ENCODE data around the gene LCOR. TPM values are rescaled to one million over a fixed set of nuclear protein-coding genes. Genes with fewer than 3 reads are reported as not detected.

The LCOR gene
- total and polyA plus RNA-seq, 2 experiments from 2014 or later: 13.7 to 22.2 TPM

DNA sequence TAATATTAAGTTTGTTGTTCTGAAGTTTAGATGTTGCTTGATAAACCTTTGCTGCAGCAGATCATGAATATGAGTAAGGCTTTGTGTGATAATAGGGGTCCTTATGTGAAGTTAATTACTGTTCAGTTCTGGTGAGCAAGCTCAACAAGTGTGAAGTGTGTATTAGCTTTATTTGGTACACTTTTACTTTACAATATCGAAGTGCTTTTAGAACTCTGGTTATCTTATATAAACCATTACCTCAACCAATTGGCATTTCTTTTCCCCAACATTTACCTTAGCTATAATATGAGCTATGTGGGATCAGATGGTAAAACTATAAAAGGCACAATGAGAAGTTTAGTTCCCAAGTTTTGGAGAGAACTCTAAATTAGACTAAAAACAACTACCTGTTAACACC lies 127.6 kb downstream of the LCOR start:
- peaks cover 16% of the 10 kb centered on the region for H3K36me3 ChIP-seq
- no peak for DNase-seq (ENCODE audit: low read depth in 1 of 2, low spot score in 1 of 2)
- no peak overlapping the region for H3K4me3 ChIP-seq
- peaks cover 28% of the 10 kb centered on the region for H3K4me1 ChIP-seq (ENCODE audit: low read depth)
- H3K27me3 ChIP-seq: no peaks in the 10 kb centered on the region
- H3K9me3 ChIP-seq (ENCODE audit: low read depth): no peaks in the 10 kb centered on the region
- no peak overlapping the region for H3K27ac ChIP-seq
- TF ChIP-seq, protein P1, sequence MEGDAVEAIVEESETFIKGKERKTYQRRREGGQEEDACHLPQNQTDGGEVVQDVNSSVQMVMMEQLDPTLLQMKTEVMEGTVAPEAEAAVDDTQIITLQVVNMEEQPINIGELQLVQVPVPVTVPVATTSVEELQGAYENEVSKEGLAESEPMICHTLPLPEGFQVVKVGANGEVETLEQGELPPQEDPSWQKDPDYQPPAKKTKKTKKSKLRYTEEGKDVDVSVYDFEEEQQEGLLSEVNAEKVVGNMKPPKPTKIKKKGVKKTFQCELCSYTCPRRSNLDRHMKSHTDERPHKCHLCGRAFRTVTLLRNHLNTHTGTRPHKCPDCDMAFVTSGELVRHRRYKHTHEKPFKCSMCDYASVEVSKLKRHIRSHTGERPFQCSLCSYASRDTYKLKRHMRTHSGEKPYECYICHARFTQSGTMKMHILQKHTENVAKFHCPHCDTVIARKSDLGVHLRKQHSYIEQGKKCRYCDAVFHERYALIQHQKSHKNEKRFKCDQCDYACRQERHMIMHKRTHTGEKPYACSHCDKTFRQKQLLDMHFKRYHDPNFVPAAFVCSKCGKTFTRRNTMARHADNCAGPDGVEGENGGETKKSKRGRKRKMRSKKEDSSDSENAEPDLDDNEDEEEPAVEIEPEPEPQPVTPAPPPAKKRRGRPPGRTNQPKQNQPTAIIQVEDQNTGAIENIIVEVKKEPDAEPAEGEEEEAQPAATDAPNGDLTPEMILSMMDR (IDR thresholded peaks at IDR 0.05; ENCODE audit: low read depth, low read length): no peak

DNA sequence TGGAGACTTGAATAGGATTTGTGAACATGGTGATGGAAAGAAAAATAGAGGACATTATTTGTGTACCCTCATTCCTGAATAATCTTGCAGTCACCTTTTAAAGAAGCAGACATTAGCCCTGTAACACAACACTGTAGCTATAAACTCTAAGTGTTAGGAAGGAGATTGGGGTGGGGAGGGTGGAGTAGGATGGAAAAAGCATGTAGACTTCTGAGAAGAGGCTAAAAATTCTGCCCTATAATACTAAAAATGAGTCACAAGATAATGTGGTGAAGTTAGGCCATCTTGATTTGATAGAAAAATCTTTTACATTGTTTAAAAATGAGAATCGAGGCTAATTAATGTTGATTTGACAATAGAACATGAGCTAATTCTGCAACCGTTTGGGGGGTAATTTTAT lies 128.8 kb downstream of the LCOR start:
- TF ChIP-seq, protein P1 (IDR thresholded peaks at IDR 0.05; ENCODE audit: low read depth, low read length): no peak
- DNase-seq (ENCODE audit: low read depth in 1 of 2, low spot score in 1 of 2): no peak
- Histone ChIP-seq H3K36me3 (peaks cover 7% of the 10 kb centered on the region), H3K27ac (no peak overlapping the region), H3K4me3 (no peak overlapping the region), H3K9me3 (ENCODE audit: low read depth) (no peaks in the 10 kb centered on the region), H3K27me3 (no peaks in the 10 kb centered on the region), H3K4me1 (ENCODE audit: low read depth) (peaks cover 28% of the 10 kb centered on the region)

DNA sequence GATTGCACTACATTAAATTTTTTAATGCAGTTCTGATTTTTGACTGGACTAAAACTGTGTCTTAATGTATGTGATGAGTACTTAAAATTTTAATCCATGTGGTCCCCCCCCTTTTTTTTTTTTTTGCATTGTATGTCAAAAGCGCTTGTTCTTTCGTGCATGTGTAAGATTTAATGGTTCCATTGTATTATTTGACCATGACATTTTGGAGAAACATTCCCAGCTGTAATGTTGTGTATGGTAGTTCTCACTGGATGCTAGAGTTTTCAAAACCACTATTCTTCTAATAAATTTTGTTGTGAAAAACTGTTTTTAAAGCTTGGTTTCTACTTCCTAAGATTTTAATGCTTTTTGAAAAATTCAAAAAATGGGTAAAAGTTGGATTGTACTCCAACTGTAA lies 132.0 kb downstream of the LCOR start:
- no peaks in the 10 kb centered on the region for H3K27me3 ChIP-seq
- TF ChIP-seq, protein P1 (IDR thresholded peaks at IDR 0.05; ENCODE audit: low read depth, low read length): no peak
- no peak overlapping the region for H3K4me3 ChIP-seq
- H3K9me3 ChIP-seq (ENCODE audit: low read depth): no peaks in the 10 kb centered on the region
- H3K4me1 ChIP-seq (ENCODE audit: low read depth): peaks cover 23% of the 10 kb centered on the region
- DNase-seq (ENCODE audit: low read depth in 1 of 2, low spot score in 1 of 2): no peak
- no peak overlapping the region for H3K27ac ChIP-seq
- H3K36me3 ChIP-seq: no peaks in the 10 kb centered on the region

DNA sequence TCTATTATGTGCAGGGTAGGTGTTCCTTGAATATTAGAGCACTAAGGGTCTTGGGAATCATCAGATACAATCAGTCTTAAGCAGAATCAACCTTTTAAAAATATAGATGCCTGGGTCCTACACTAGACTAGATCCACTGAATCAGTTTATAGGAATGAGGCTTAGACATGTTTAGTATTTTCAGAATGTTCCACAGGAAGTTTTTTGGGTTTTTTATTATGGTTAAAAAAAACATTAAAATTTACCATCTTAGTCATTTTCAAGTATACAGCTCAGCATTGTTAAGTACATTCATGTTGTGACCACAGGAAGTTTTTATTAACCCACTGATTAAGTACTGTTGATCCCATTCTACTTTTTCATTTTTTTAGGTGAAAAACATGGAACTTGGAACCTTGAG lies 135.7 kb downstream of the LCOR start:
- DNase-seq (ENCODE audit: low read depth in 1 of 2, low spot score in 1 of 2): no peak
- Histone ChIP-seq H3K9me3 (ENCODE audit: low read depth) (no peaks in the 10 kb centered on the region), H3K27me3 (no peaks in the 10 kb centered on the region), H3K36me3 (no peaks in the 10 kb centered on the region), H3K4me3 (no peak overlapping the region), H3K27ac (no peak overlapping the region), H3K4me1 (ENCODE audit: low read depth) (peaks cover 7% of the 10 kb centered on the region)
- TF ChIP-seq, protein P1 (IDR thresholded peaks at IDR 0.05; ENCODE audit: low read depth, low read length): no peak

DNA sequence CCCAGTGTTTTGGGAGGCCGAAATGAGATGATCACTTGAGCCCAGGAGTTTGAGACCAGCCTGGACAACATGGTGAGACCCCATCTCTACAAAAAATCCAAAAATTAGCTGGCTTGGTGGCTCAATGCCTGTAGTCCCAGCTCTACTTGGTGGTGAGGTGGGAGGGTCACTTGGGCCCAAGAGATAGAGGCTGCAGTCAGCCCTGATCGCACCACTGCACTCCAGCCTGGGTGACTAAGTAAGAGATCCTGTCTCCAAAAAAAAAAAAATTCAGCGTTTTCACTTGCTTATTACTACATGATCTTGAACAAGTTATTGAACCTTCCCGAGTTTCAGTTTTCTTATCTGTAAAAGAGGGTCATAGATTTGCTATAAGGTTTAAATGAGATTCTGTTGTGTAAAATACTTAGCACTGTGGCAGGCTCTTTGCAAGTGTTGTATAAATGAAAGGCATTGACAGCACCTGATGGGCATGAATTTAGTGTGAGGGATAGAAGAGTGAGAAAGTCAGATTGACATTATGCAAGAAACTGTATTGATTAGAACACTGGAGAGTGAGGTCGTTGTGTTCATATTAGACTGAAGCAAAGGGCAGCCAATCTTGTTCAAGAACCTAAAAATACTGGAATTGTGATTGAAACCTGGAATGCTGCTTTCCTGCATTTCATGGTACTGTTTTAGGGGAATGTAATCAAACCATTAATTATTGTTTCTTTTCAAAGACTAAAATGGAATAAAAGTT lies 136.8 kb downstream of the LCOR start:
- Histone ChIP-seq H3K9me3 (ENCODE audit: low read depth) (no peaks in the 10 kb centered on the region), H3K27me3 (no peaks in the 10 kb centered on the region), H3K4me3 (no peak overlapping the region), H3K27ac (no peak overlapping the region), H3K36me3 (no peaks in the 10 kb centered on the region), H3K4me1 (ENCODE audit: low read depth) (no peaks in the 10 kb centered on the region)
- DNase-seq (ENCODE audit: low read depth in 1 of 2, low spot score in 1 of 2): no peak
- TF ChIP-seq, protein P1 (IDR thresholded peaks at IDR 0.05; ENCODE audit: low read depth, low read length): no peak

Data from cardiac muscle cell (in vitro differentiated cells and primary cell).